A549 (cell line): ENCODE results near the gene ATRAID.

Experiments
- BHLHE40 ChIP-seq: IDR thresholded peaks from 2 replicates; pipeline ENCODE4 v1.6.1; 2012; ENCODE audit warnings: low read depth, low read length, inconsistent platforms
- EHF ChIP-seq: fragments of 250-450 bp; sonication (Bioruptor Pico); IDR thresholded peaks from 2 replicates; pipeline ENCODE4 v1.5.0; 2020; ENCODE audit warnings: mild to moderate bottlenecking
- EP300 ChIP-seq, 2 experiments: fragments of >200 bp; sonication (Bioruptor Twin); formaldehyde crosslinking; IDR thresholded peaks; 2 replicates in 1 of 2; 3 replicates in 1 of 2; pipeline ENCODE4 v1.6.1; 2016 to 2017
- ESRRA ChIP-seq: fragments of 150-350 bp; IDR thresholded peaks from 2 replicates; pipeline ENCODE4 v1.6.1; 2014; ENCODE audit warnings: mild to moderate bottlenecking, low read length, borderline replicate concordance
- FOSL2 ChIP-seq, 2 experiments: fragments of 450-650 bp in 1 of 2; fragments of >200 bp in 1 of 2; sonication (Bioruptor Twin) in 1 of 2; formaldehyde crosslinking; IDR thresholded peaks; 2 replicates each; pipeline versions ENCODE4 v1.5.0 to v1.6.1; 2016 to 2020; ENCODE audit warnings: mild to moderate bottlenecking in 1 of 2, moderate library complexity in 1 of 2
- POLR2A ChIP-seq: IDR thresholded peaks from 2 replicates; pipeline ENCODE4 v1.6.1; 2012; ENCODE audit warnings: mild to moderate bottlenecking, low read length
- RFX5 ChIP-seq: fragments of 450-650 bp; IDR thresholded peaks from 2 replicates; pipeline ENCODE4 v1.7.1; 2014; ENCODE audit warnings: antibody characterized with exemption, mild to moderate bottlenecking, moderate library complexity
- SMC3 ChIP-seq: fragments of >200 bp; sonication (Bioruptor Twin); formaldehyde crosslinking; IDR thresholded peaks from 3 replicates; pipeline ENCODE4 v1.6.1; 2018; ENCODE audit warnings: inconsistent platforms
- TFCP2L1 ChIP-seq: fragments of 250-450 bp; sonication (Bioruptor Pico); IDR thresholded peaks from 2 replicates; pipeline ENCODE4 v1.5.0; 2021; ENCODE audit warnings: mild to moderate bottlenecking
- TF ChIP-seq, protein P1 (sequence below): fragments of >200 bp; sonication (Bioruptor Twin); formaldehyde crosslinking; IDR thresholded peaks from 3 replicates; pipeline ENCODE4 v1.5.1; 2016
- TF ChIP-seq, protein P2 (sequence below): fragments of 450-650 bp; IDR thresholded peaks from 2 replicates; pipeline ENCODE4 v1.6.1; 2014; ENCODE audit warnings: antibody characterized with exemption
- TF ChIP-seq, protein P3 (sequence below): fragments of 200-600 bp; sonication (generic); IDR thresholded peaks from 2 replicates; pipeline ENCODE4 v1.6.1; 2016; ENCODE audit warnings: antibody characterized with exemption, mild to moderate bottlenecking, moderate library complexity

DNA sequence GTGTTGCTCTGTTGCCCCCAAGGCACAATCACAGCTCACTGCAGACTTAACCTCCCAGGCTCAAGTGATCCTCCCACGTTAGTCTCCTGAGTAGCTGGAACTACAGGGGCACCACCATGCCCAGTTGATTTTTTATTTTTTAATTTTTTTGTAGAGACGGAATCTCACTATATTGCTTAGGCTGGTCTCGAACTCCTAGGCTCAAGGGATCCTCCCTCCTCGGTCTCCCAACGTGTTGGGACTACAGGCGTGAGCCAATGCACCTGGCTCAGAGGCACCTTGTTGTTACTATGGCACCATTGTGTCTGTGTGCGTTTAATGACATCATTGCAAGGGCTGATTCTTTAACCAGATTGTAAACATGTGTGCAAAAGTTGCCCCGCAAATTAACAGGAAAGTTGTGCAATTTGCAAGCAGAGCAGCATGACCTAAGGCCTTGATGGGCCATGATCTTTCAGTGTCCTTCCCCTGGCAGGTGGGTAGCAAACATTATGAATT is 40.4 kb upstream of the ATRAID start:
- TF ChIP-seq, protein P1, sequence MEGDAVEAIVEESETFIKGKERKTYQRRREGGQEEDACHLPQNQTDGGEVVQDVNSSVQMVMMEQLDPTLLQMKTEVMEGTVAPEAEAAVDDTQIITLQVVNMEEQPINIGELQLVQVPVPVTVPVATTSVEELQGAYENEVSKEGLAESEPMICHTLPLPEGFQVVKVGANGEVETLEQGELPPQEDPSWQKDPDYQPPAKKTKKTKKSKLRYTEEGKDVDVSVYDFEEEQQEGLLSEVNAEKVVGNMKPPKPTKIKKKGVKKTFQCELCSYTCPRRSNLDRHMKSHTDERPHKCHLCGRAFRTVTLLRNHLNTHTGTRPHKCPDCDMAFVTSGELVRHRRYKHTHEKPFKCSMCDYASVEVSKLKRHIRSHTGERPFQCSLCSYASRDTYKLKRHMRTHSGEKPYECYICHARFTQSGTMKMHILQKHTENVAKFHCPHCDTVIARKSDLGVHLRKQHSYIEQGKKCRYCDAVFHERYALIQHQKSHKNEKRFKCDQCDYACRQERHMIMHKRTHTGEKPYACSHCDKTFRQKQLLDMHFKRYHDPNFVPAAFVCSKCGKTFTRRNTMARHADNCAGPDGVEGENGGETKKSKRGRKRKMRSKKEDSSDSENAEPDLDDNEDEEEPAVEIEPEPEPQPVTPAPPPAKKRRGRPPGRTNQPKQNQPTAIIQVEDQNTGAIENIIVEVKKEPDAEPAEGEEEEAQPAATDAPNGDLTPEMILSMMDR, result no peak
- TF ChIP-seq POLR2A (no peak), TFCP2L1 (no peak), EP300 (IDR thresholded peaks at IDR 0.05) (no peak), EHF (CRISPR knock-in tag) (no peak), ESRRA (no peak), SMC3 (no peak), FOSL2 (IDR thresholded peaks at IDR 0.05) (no peak), FOSL2 (CRISPR knock-in tag; IDR thresholded peaks at IDR 0.05) (no peak), RFX5 (no peak), BHLHE40 (no peak)
- TF ChIP-seq, protein P2, sequence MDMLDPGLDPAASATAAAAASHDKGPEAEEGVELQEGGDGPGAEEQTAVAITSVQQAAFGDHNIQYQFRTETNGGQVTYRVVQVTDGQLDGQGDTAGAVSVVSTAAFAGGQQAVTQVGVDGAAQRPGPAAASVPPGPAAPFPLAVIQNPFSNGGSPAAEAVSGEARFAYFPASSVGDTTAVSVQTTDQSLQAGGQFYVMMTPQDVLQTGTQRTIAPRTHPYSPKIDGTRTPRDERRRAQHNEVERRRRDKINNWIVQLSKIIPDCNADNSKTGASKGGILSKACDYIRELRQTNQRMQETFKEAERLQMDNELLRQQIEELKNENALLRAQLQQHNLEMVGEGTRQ, result no peak
- TF ChIP-seq, protein P3, sequence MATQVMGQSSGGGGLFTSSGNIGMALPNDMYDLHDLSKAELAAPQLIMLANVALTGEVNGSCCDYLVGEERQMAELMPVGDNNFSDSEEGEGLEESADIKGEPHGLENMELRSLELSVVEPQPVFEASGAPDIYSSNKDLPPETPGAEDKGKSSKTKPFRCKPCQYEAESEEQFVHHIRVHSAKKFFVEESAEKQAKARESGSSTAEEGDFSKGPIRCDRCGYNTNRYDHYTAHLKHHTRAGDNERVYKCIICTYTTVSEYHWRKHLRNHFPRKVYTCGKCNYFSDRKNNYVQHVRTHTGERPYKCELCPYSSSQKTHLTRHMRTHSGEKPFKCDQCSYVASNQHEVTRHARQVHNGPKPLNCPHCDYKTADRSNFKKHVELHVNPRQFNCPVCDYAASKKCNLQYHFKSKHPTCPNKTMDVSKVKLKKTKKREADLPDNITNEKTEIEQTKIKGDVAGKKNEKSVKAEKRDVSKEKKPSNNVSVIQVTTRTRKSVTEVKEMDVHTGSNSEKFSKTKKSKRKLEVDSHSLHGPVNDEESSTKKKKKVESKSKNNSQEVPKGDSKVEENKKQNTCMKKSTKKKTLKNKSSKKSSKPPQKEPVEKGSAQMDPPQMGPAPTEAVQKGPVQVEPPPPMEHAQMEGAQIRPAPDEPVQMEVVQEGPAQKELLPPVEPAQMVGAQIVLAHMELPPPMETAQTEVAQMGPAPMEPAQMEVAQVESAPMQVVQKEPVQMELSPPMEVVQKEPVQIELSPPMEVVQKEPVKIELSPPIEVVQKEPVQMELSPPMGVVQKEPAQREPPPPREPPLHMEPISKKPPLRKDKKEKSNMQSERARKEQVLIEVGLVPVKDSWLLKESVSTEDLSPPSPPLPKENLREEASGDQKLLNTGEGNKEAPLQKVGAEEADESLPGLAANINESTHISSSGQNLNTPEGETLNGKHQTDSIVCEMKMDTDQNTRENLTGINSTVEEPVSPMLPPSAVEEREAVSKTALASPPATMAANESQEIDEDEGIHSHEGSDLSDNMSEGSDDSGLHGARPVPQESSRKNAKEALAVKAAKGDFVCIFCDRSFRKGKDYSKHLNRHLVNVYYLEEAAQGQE, result no peak
